ENCODE data around the gene DPP10. TPM values are rescaled to one million over a fixed set of nuclear protein-coding genes. Genes with fewer than 3 reads are reported as not detected.

Gene DPP10
- total and polyA plus RNA-seq, 7 donors, result 0.60 to 4.4 (median 3.5) TPM

- Histone ChIP-seq H3K4me1 (peaks cover 0 to 2% (median 0%) of the 10 kb centered on the region in 4 donors), H3K27me3 (no peaks in the 10 kb centered on the region), H3K4me3 (no peak overlapping the region), H3K27ac (no peak overlapping the region), H3K9me3 (no peaks in the 10 kb centered on the region), H3K36me3 (no peaks in the 10 kb centered on the region)
- no peak for TF ChIP-seq EP300 (IDR thresholded peaks at IDR 0.05)
- no peak for TF ChIP-seq CTCF (IDR thresholded peaks at IDR 0.05)
- no peak for TF ChIP-seq POLR2A (IDR thresholded peaks at IDR 0.05)
- TF ChIP-seq POLR2AphosphoS5 (IDR thresholded peaks at IDR 0.05), result no peak
- WGBS, 2 donors, result 86 to 87% methylated on average over 2 of the region's 2 CpGs
- intact Hi-C loops (cut with DNase I), result no loop called here
- no peak for DNase-seq
These were observed 327.6 kb downstream of the DPP10 start for GRCh38 chr2:114769991-114770390.

GRCh38 chr2:114784046-114784445 is 341.6 kb downstream of the DPP10 start:
- no peaks in the 10 kb centered on the region for H3K4me1 ChIP-seq
- intact Hi-C loops (cut with DNase I), result no loop called here
- WGBS, 2 donors, result 14 to 43% methylated on average over 1 of the region's 1 CpG
- no peak overlapping the region for H3K4me3 ChIP-seq
- no peaks in the 10 kb centered on the region for H3K9me3 ChIP-seq
- no peak overlapping the region for H3K27ac ChIP-seq
- H3K36me3 ChIP-seq, result no peaks in the 10 kb centered on the region
- no peak for DNase-seq
- H3K27me3 ChIP-seq, result no peaks in the 10 kb centered on the region
- TF ChIP-seq POLR2AphosphoS5 (IDR thresholded peaks at IDR 0.05), result no peak
- TF ChIP-seq POLR2A (IDR thresholded peaks at IDR 0.05), result no peak
- TF ChIP-seq EP300 (IDR thresholded peaks at IDR 0.05), result no peak
- no peak for TF ChIP-seq CTCF (IDR thresholded peaks at IDR 0.05)

GRCh38 chr2:114784890-114785583 is 342.6 kb downstream of the DPP10 start:
- TF ChIP-seq POLR2A (IDR thresholded peaks at IDR 0.05) (no peak), CTCF (IDR thresholded peaks at IDR 0.05) (no peak), EP300 (IDR thresholded peaks at IDR 0.05) (no peak), POLR2AphosphoS5 (IDR thresholded peaks at IDR 0.05) (no peak)
- H3K4me1 ChIP-seq, result no peaks in the 10 kb centered on the region
- no peak for DNase-seq
- no peak overlapping the region for H3K27ac ChIP-seq
- no peak overlapping the region for H3K4me3 ChIP-seq
- no peaks in the 10 kb centered on the region for H3K27me3 ChIP-seq
- H3K9me3 ChIP-seq, result no peaks in the 10 kb centered on the region
- WGBS, 2 donors, result 54 to 63% methylated on average over 6 of the region's 6 CpGs
- intact Hi-C loops (cut with DNase I), result no loop called here
- H3K36me3 ChIP-seq, result no peaks in the 10 kb centered on the region

GRCh38 chr2:114786901-114787300 is 344.5 kb downstream of the DPP10 start:
- TF ChIP-seq POLR2A (IDR thresholded peaks at IDR 0.05), result no peak
- TF ChIP-seq EP300 (IDR thresholded peaks at IDR 0.05), result no peak
- Histone ChIP-seq H3K4me3 (no peak overlapping the region), H3K4me1 (no peaks in the 10 kb centered on the region), H3K9me3 (no peaks in the 10 kb centered on the region), H3K27me3 (no peaks in the 10 kb centered on the region), H3K27ac (no peak overlapping the region), H3K36me3 (no peaks in the 10 kb centered on the region)
- DNase-seq, result no peak
- WGBS, 2 donors, result 85 to 86% methylated on average over 5 of the region's 5 CpGs
- intact Hi-C loops (cut with DNase I), result no loop called here

GRCh38 chr2:114787486-114787885 is 345.0 kb downstream of the DPP10 start:
- no peak overlapping the region for H3K4me3 ChIP-seq

More at GRCh38 chr2:114787486-114787885, 345.0 kb downstream of the DPP10 start:
- intact Hi-C loops (cut with DNase I), result no loop called here
- WGBS, 2 donors, result 78 to 81% methylated on average over 3 of the region's 3 CpGs
- TF ChIP-seq POLR2AphosphoS5 (IDR thresholded peaks at IDR 0.05) (no peak), EP300 (IDR thresholded peaks at IDR 0.05) (no peak), POLR2A (IDR thresholded peaks at IDR 0.05) (no peak), CTCF (IDR thresholded peaks at IDR 0.05) (no peak)
- no peak for DNase-seq
- H3K27ac ChIP-seq, result no peak overlapping the region
- no peaks in the 10 kb centered on the region for H3K36me3 ChIP-seq
- no peaks in the 10 kb centered on the region for H3K9me3 ChIP-seq
- H3K4me1 ChIP-seq, result no peaks in the 10 kb centered on the region
- no peaks in the 10 kb centered on the region for H3K27me3 ChIP-seq

All from sigmoid colon (tissue), 7 donors.